Esophagus squamous epithelium (tissue), 5 donors: ENCODE results near the gene C2orf78. TPM values are rescaled to one million over a fixed set of nuclear protein-coding genes. Genes with fewer than 3 reads are reported as not detected.
A peak's percentile ranks its signal among the peaks of the same experiment; 100 is the strongest.

ENCODE experiments used
- DNase-seq: peaks from one replicate; lab custom pipeline; 2025; lab: John Stamatoyannopoulos, UW
- H3K27ac ChIP-seq, 4 donors: fragments of 200-600 bp; sonication (generic); one replicate each; pipeline ENCODE4 v1.5.1; 2016 to 2019; ENCODE audit warnings: mild to moderate bottlenecking in 1 of 4
- H3K27me3 ChIP-seq, 4 donors: fragments of 200-600 bp; sonication (generic); 1 replicate in 3 of 4; 2 replicates in 1 of 4; pipeline versions ENCODE4 v1.5.1 to v1.6.0; 2017 to 2021; ENCODE audit warnings: antibody characterized with exemption in 1 of 4
- H3K36me3 ChIP-seq, 3 donors: fragments of 200-600 bp; sonication (generic); one replicate each; pipeline ENCODE4 v1.5.1; 2016 to 2019
- H3K4me1 ChIP-seq, 3 donors: fragments of 200-600 bp; sonication (generic); one replicate each; pipeline ENCODE4 v1.5.1; 2017 to 2019
- H3K4me3 ChIP-seq, 4 donors: fragments of 200-600 bp; sonication (generic); 1 replicate in 3 of 4; 2 replicates in 1 of 4; pipeline ENCODE4 v1.5.1; 2016 to 2019; ENCODE audit warnings: mild to moderate bottlenecking in 2 of 4, moderate library complexity in 1 of 4
- H3K9me3 ChIP-seq, 3 donors: fragments of 200-600 bp; sonication (generic); one replicate each; pipeline ENCODE4 v1.5.1; 2016 to 2019
- POLR2A ChIP-seq, 4 donors: fragments of 450-650 bp; IDR thresholded peaks; one replicate each; pipeline ENCODE4 v1.6.1; 2017; ENCODE audit warnings: antibody characterized with exemption in 4 of 4, mild to moderate bottlenecking in 4 of 4, moderate library complexity in 3 of 4
- WGBS, 2 donors: methylation state at CpG; one replicate each; pipeline ENCODE4 v1.1.5; 2018; 5-methylcytosine and 5-hydroxymethylcytosine counted together
- intact Hi-C: fragments of 100-400 bp; cut with DNase I; formaldehyde crosslinking; loops from one replicate; pipeline ENCODE4 v1.15.0; 2022
- total RNA-seq, 4 donors: library from RNA; depleted of rRNA; stranded (reverse); fragments of >200 nt; gene quantifications; one replicate each; pipeline ENCODE4 v1.1.0, GENCODE V29; 2016
- TF ChIP-seq, protein P1 (sequence below), 6 experiments: fragments of 450-650 bp in 4 of 6; fragments of 200-600 bp in 2 of 6; sonication (generic) in 2 of 6; IDR thresholded peaks; one replicate each; pipeline ENCODE4 v1.5.1; 2016 to 2019; ENCODE audit warnings: antibody characterized with exemption in 6 of 6, mild to moderate bottlenecking in 4 of 6, moderate library complexity in 4 of 6
- donor health status: DM: yes; HTN: yes; CAD: no.

The C2orf78 gene
- total RNA-seq, 4 donors from 2014 or later: not detected

DNA sequence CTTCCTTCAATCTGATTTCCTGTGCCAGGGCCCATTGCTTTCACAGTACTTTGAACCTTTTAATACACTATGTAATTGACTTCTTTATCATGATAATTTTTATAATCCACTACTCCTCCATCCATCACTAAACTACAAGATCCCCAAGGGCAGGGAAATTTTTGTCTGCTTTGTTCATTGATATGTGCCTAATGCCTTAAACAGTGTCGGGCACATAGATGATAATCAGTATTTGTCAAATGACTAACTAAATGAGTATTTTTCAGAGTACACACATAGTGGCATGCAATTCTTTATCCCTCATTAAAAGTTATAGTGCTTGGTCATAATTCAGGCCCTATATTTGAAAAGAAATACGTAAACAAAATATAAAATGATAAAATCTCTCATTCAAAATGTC lies 39.4 kb downstream of the C2orf78 start:
- Histone ChIP-seq H3K4me1 (peaks cover 8 to 12% (median 10%) of the 10 kb centered on the region in 3 donors), H3K27me3 (peaks cover 0 to 10% (median 0%) of the 10 kb centered on the region in 4 donors), H3K4me3 (no peak overlapping the region), H3K27ac (no peak overlapping the region), H3K36me3 (no peaks in the 10 kb centered on the region), H3K9me3 (no peaks in the 10 kb centered on the region)
- WGBS, 2 donors: 21 to 29% methylated on average over 2 of the region's 2 CpGs
- DNase-seq: no peak
- intact Hi-C loops: loop anchor here (10.0 kb wide), 2 partner anchors 171 to 321 kb away; partner anchors contain the start of gene BOLA3
- TF ChIP-seq POLR2A (IDR thresholded peaks at IDR 0.05): no peak
- TF ChIP-seq, protein P1, sequence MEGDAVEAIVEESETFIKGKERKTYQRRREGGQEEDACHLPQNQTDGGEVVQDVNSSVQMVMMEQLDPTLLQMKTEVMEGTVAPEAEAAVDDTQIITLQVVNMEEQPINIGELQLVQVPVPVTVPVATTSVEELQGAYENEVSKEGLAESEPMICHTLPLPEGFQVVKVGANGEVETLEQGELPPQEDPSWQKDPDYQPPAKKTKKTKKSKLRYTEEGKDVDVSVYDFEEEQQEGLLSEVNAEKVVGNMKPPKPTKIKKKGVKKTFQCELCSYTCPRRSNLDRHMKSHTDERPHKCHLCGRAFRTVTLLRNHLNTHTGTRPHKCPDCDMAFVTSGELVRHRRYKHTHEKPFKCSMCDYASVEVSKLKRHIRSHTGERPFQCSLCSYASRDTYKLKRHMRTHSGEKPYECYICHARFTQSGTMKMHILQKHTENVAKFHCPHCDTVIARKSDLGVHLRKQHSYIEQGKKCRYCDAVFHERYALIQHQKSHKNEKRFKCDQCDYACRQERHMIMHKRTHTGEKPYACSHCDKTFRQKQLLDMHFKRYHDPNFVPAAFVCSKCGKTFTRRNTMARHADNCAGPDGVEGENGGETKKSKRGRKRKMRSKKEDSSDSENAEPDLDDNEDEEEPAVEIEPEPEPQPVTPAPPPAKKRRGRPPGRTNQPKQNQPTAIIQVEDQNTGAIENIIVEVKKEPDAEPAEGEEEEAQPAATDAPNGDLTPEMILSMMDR (IDR thresholded peaks at IDR 0.05): no peak

DNA sequence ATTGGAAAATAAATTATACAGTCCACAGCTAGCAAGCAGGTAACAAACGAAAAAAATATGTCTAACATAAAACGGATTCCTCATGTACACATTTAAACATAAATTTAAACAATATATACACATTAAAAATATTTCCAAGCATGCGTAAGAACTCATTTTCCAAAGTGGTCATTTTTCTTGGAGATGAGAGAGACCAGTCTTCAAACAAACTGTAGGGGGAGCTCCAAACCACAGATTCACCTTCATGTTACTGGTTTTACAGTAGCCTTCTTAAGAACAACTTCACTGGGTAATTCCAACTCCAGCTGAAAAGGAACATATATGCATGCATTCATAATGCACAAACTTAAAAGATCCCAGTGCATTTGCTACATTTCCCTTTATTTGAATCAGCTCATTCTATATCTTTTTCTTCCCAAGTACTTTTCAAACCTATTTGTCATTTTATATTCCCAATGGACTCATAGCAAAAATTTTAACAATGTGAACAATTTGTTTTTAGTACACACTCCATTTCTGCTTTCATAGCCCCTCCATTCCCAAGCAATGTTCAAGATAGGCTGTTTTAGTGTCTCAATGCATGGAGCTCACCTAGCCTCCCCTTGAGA lies 40.0 kb downstream of the C2orf78 start:
- Histone ChIP-seq H3K36me3 (no peaks in the 10 kb centered on the region), H3K27me3 (peaks cover 0 to 6% (median 0%) of the 10 kb centered on the region in 4 donors), H3K4me1 (peaks cover 8 to 13% (median 10%) of the 10 kb centered on the region in 3 donors), H3K27ac (no peak overlapping the region), H3K9me3 (no peaks in the 10 kb centered on the region), H3K4me3 (no peak overlapping the region)
- intact Hi-C loops: loop anchor here (10.0 kb wide), 2 partner anchors 171 to 321 kb away; partner anchors contain the start of gene BOLA3
- WGBS, 2 donors: 3 to 5% methylated on average over 3 of the region's 3 CpGs
- no peak for DNase-seq
- TF ChIP-seq POLR2A (IDR thresholded peaks at IDR 0.05): no peak
- TF ChIP-seq, protein P1 (IDR thresholded peaks at IDR 0.05): peak; percentile 38 to 86 (median 74)

DNA sequence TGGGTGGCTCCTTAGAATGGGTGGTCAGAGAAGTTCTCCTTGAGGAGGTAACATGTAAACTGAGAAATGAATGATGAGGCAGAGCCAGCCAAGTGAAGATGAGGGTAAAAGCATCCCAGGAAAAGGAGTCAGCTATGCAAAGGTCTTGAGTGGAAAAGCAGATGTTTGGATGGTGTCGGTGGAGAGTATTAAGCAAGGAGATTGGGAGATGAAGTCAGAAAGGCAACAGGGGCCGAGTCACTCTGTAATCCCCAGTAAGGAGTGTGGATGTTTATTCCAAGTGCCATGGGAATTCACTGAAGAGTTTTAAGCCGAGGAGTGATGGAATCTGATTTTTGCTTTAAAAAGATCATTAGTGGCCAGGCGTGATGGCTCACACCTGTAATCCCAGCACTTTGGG lies 41.4 kb downstream of the C2orf78 start:
- no peaks in the 10 kb centered on the region for H3K36me3 ChIP-seq
- TF ChIP-seq, protein P1 (IDR thresholded peaks at IDR 0.05): no peak
- no peak for TF ChIP-seq POLR2A (IDR thresholded peaks at IDR 0.05)
- DNase-seq: no peak
- 63 to 70% methylated on average over 4 of the region's 4 CpGs for WGBS, 2 donors
- H3K4me1 ChIP-seq: peaks cover 17 to 25% (median 20%) of the 10 kb centered on the region in 3 donors
- intact Hi-C loops: loop anchor here (10.0 kb wide), 2 partner anchors 169 to 319 kb away; partner anchors contain the start of gene BOLA3
- H3K9me3 ChIP-seq: no peaks in the 10 kb centered on the region
- H3K27ac ChIP-seq: no peak overlapping the region
- H3K27me3 ChIP-seq: no peaks in the 10 kb centered on the region
- no peak overlapping the region for H3K4me3 ChIP-seq

- intact Hi-C loops: loop anchor here (10.0 kb wide), 2 partner anchors 168 to 318 kb away; partner anchors contain the start of gene BOLA3
- H3K27ac ChIP-seq: no peak overlapping the region
- no peaks in the 10 kb centered on the region for H3K27me3 ChIP-seq
- H3K9me3 ChIP-seq: no peaks in the 10 kb centered on the region
- H3K4me1 ChIP-seq: peaks cover 23 to 41% (median 29%) of the 10 kb centered on the region in 3 donors
- no peak for DNase-seq
- no peak overlapping the region for H3K4me3 ChIP-seq
- WGBS, 2 donors: 26 to 28% methylated on average over 2 of the region's 2 CpGs
- peaks cover 0 to under 1% (median 0%) of the 10 kb centered on the region in 3 donors for H3K36me3 ChIP-seq
- TF ChIP-seq, protein P1 (IDR thresholded peaks at IDR 0.05): peak in 5 of 6 experiments; percentile 20 to 55 (median 30)
- no peak for TF ChIP-seq POLR2A (IDR thresholded peaks at IDR 0.05)
Observed at GRCh38 chr2:73827018-73827417, 43.0 kb downstream of the C2orf78 start.
